Nephron (organoid): ENCODE results near the gene APCDD1.
A peak's percentile ranks its signal among the peaks of the same experiment; 100 is the strongest.

Source experiments
- H3K27ac Mint-ChIP-seq, 3 experiments: 2 replicates each; pipeline ENCODE4 v1.8.0; 2020; ENCODE audit warnings: mixed read lengths in 3 of 3, mild to moderate bottlenecking in 2 of 3, moderate library complexity in 1 of 3
- H3K27me3 Mint-ChIP-seq: 2 replicates; pipeline ENCODE4 v1.8.0; 2021; ENCODE audit warnings: low read depth, mild to moderate bottlenecking, moderate library complexity, mixed read lengths
- H3K36me3 Mint-ChIP-seq: 2 replicates; pipeline ENCODE4 v1.8.0; 2020; ENCODE audit warnings: low read depth, mixed read lengths
- H3K4me1 Mint-ChIP-seq: 2 replicates; pipeline ENCODE4 v1.8.0; 2020; ENCODE audit warnings: mixed read lengths
- H3K4me3 Mint-ChIP-seq, 3 experiments: 2 replicates each; pipeline ENCODE4 v1.8.0; 2020; ENCODE audit warnings: mild to moderate bottlenecking in 3 of 3, mixed read lengths in 3 of 3, moderate library complexity in 2 of 3
- H3K9me3 Mint-ChIP-seq: 2 replicates; pipeline ENCODE4 v1.8.0; 2020; ENCODE audit warnings: mixed read lengths
- CTCF ChIP-seq, 3 experiments: fragments of 200-600 bp; sonication (generic); IDR thresholded peaks; one replicate each; pipeline ENCODE4 v1.5.0; 2021; ENCODE audit warnings: antibody characterized with exemption in 3 of 3; ENCODE audit not compliant: unreplicated experiment in 3 of 3

APCDD1 gene

DNA sequence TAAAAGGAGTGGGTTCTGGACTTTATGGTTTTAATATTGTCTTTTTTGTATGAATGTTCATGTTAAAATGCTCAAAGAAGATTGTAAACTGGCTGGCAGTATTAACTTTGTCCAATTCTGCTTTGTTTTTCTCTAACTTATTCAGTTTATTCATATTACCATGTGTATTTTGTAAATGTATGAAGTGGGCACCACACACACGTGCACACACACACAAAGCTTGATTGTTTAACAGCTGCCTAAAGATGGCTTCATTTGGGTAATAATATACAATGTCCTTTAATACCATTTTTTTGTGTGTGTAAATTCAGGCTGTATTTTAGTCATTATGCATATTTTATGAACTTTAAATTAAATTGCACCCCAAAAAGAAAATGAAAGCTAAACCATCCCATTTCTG, 11.4 kb upstream of the APCDD1 start:
- TF ChIP-seq CTCF (IDR thresholded peaks at IDR 0.05; ENCODE audit: unreplicated experiment in 3 of 3), result no peak
- H3K27me3 Mint-ChIP-seq, result peaks cover 23% of the 10 kb centered on the region
- H3K9me3 Mint-ChIP-seq, result no peaks in the 10 kb centered on the region
- no peaks in the 10 kb centered on the region for H3K36me3 Mint-ChIP-seq
- no peak overlapping the region for H3K4me3 Mint-ChIP-seq
- H3K27ac Mint-ChIP-seq, result no peak overlapping the region
- peaks cover 8% of the 10 kb centered on the region for H3K4me1 Mint-ChIP-seq

DNA sequence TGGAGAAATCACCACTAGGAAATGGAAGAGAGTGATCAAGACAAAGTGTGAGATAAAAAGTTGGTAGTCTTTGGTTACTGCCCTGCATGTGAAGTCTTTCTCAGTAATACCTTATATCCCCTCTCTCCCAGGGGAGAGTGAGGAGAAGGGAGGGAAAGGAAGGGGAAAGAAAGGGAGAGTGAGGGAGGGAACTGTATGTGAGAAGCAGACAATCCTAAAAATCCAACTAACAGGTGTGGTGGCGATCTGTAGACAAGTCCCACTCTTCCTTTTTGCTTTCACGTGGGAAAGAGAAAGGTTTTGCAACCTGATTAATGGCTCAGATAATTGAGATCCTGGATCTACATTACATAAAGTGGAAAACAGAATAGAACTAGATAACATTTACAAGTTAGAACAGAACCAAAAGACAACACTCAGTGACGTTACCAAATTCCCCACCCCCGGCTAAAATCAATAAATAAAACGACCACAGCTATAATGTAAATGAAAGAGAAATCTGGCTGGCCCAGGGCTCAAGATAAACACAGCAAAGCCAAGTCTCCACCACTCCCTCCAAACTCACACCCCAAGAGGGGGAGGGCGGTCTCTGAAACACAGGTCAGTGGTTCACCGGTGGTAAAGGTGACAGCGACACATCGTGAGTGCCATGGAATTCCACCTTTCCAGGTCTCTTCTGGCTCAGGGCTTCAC, 10.0 kb upstream of the APCDD1 start:
- no peaks in the 10 kb centered on the region for H3K36me3 Mint-ChIP-seq
- no peaks in the 10 kb centered on the region for H3K9me3 Mint-ChIP-seq
- no peak for TF ChIP-seq CTCF (IDR thresholded peaks at IDR 0.05; ENCODE audit: unreplicated experiment in 3 of 3)
- peaks cover 23% of the 10 kb centered on the region for H3K27me3 Mint-ChIP-seq
- H3K4me1 Mint-ChIP-seq, result peaks cover 8% of the 10 kb centered on the region
- no peak overlapping the region for H3K4me3 Mint-ChIP-seq
- H3K27ac Mint-ChIP-seq, result no peak overlapping the region

DNA sequence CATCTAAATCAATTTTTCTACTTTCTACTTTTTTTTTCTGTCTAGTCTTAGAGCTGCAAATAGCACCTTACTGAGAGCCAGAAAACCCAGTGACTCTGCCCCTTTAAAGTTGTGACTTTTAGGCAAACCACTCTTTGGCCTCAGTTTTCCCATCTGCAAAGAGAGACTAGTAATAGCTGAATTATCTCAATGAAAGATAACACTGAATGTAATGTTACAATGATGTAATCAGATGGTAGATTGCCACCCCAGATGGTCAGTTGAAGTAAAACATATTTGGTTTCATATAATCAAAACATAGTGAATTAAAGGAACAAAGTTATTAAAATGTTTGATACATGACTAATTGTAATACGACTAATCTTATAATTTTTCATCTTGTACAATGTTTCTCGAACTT, 5.0 kb upstream of the APCDD1 start:
- no peaks in the 10 kb centered on the region for H3K36me3 Mint-ChIP-seq
- H3K4me1 Mint-ChIP-seq, result peaks cover 9% of the 10 kb centered on the region
- H3K27me3 Mint-ChIP-seq, result peaks cover 12% of the 10 kb centered on the region
- no peak overlapping the region for H3K27ac Mint-ChIP-seq
- TF ChIP-seq CTCF (IDR thresholded peaks at IDR 0.05; ENCODE audit: unreplicated experiment in 3 of 3), result no peak
- H3K4me3 Mint-ChIP-seq, result no peak overlapping the region
- no peaks in the 10 kb centered on the region for H3K9me3 Mint-ChIP-seq

DNA sequence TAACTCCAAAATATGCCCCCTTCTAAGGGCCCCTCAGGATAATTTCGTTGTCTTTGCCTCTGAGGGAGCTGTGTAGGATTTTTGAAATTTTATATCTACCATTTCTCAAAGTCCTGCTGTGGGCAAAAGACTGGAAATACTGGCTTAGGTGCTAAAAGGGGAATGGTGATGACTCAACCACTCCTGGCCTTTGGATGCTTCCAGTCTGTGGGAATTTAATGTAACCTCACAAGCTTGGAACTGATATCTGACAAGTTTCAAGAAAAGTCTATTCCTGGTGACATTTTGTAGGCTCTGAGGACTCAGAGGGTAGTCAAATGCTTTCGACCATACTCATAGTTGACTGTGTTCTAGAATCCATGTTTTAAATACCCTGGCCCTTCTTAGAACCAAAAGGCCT, 3.4 kb upstream of the APCDD1 start:
- no peaks in the 10 kb centered on the region for H3K9me3 Mint-ChIP-seq
- no peak for TF ChIP-seq CTCF (IDR thresholded peaks at IDR 0.05; ENCODE audit: unreplicated experiment in 3 of 3)
- no peak overlapping the region for H3K27ac Mint-ChIP-seq
- H3K36me3 Mint-ChIP-seq, result no peaks in the 10 kb centered on the region
- peaks cover 14% of the 10 kb centered on the region for H3K27me3 Mint-ChIP-seq
- H3K4me1 Mint-ChIP-seq, result peaks cover 13% of the 10 kb centered on the region
- no peak overlapping the region for H3K4me3 Mint-ChIP-seq

- Mint-ChIP-seq H3K9me3 (no peaks in the 10 kb centered on the region), H3K36me3 (no peaks in the 10 kb centered on the region), H3K4me1 (peaks cover 34% of the 10 kb centered on the region), H3K4me3 (peak overlapping the region; percentile 78 to 81 (median 80)), H3K27me3 (peaks cover 24% of the 10 kb centered on the region), H3K27ac (peak overlapping the region; percentile 70 to 82 (median 81))
- no peak for TF ChIP-seq CTCF (IDR thresholded peaks at IDR 0.05; ENCODE audit: unreplicated experiment in 3 of 3)
These were observed 1.1 kb upstream of the APCDD1 start for GRCh38 chr18:10453261-10453805.
